GM12878 (cell line): ENCODE results near the gene CBLN1. TPM values are rescaled to one million over a fixed set of nuclear protein-coding genes. Genes with fewer than 3 reads are reported as not detected.

Experiments
- ATAC-seq: fragments of 200-7000 bp; cut with Tn5 transposase; 3 replicates; pipeline ENCODE4 v1.9.1; 2020; ENCODE audit warnings: mild to moderate bottlenecking, moderate library complexity
- BruUV-seq: library from RNA; stranded (reverse); fragments of 400-500 nt; replicated peaks from 2 replicates; lab custom pipeline; 2021; lab: Mats Ljungman, UMichigan
- CTCF ChIA-PET: fragments of 300-600 bp; sonication (Branson Sonifier 250); formaldehyde crosslinking; extraction: SDS; loops from one replicate; lab custom pipeline; 2021; ENCODE audit warnings: inconsistent platforms; lab: Yijun Ruan, JAX
- POLR2A ChIA-PET: fragments of 350-600 bp; formaldehyde crosslinking; extraction: SDS; loops from one replicate; lab custom pipeline; 2021; ENCODE audit warnings: inconsistent platforms; lab: Charles Lee
- RAD21 ChIA-PET: fragments of 300-600 bp; sonication (Branson Sonifier 250); formaldehyde crosslinking; loops from one replicate; lab custom pipeline; 2023; ENCODE audit warnings: antibody characterized with exemption; ENCODE audit not compliant: unreplicated experiment; lab: Charles Lee
- SMC1A ChIA-PET: fragments of 300-600 bp; sonication (Branson Sonifier 250); formaldehyde crosslinking; loops from one replicate; lab custom pipeline; 2023; ENCODE audit not compliant: unreplicated experiment, uncharacterized antibody; lab: Charles Lee
- DNase-seq: peaks from one replicate; pipeline ENCODE4 v3.0.0-alpha.2; 2011; ENCODE audit warnings: low read depth, low spot score
- FAIRE-seq: peaks from 3 replicates; lab custom pipeline; 2011; peaks lifted over from hg19 to GRCh38; lab: Jason Lieb, UNC
- H2AFZ ChIP-seq: 2 replicates; pipeline ENCODE4 v1.6.0; 2011; ENCODE audit warnings: low read depth, low read length, control low read depth; ENCODE audit not compliant: control insufficient read depth
- H3K27ac ChIP-seq: 2 replicates; pipeline ENCODE4 v1.5.1; 2011; ENCODE audit warnings: control low read depth; ENCODE audit not compliant: control insufficient read depth, insufficient read depth
- H3K27me3 ChIP-seq, 2 experiments: replicated peaks in 1 of 2; 2 replicates each; pipeline versions ENCODE4 v1.6.0 to v1.6.1; 2011; ENCODE audit warnings: low read length in 1 of 2; ENCODE audit not compliant: control insufficient read depth in 2 of 2, insufficient read depth in 2 of 2
- H3K36me3 ChIP-seq, 2 experiments: 2 replicates each; pipeline ENCODE4 v1.5.1; 2011; ENCODE audit warnings: low read length in 1 of 2; ENCODE audit not compliant: control insufficient read depth in 2 of 2, insufficient read depth in 2 of 2
- H3K4me1 ChIP-seq: 2 replicates; pipeline ENCODE4 v1.6.1; 2011; ENCODE audit warnings: mild to moderate bottlenecking, low read length, moderate library complexity, mixed read lengths; ENCODE audit not compliant: control insufficient read depth, insufficient read depth
- H3K4me2 ChIP-seq: 2 replicates; pipeline ENCODE4 v1.6.0; 2011; ENCODE audit warnings: control low read depth; ENCODE audit not compliant: control insufficient read depth, insufficient read depth
- H3K4me3 ChIP-seq: fragments of 200-600 bp; sonication (generic); 2 replicates; pipeline ENCODE4 v1.5.1; 2016
- H3K79me2 ChIP-seq: 2 replicates; pipeline ENCODE4 v1.6.0; 2011; ENCODE audit warnings: low read length; ENCODE audit not compliant: control insufficient read depth, insufficient read depth
- H3K9ac ChIP-seq: 2 replicates; pipeline ENCODE4 v1.8.0; 2011; ENCODE audit warnings: low read length, control low read depth, mixed read lengths; ENCODE audit not compliant: control insufficient read depth, insufficient read depth
- H3K9me3 ChIP-seq: replicated peaks from 3 replicates; pipeline ENCODE4 v1.5.1; 2011; ENCODE audit warnings: mild to moderate bottlenecking, low read length; ENCODE audit not compliant: control insufficient read depth, insufficient read depth
- H4K20me1 ChIP-seq: 2 replicates; pipeline ENCODE4 v1.6.0; 2011; ENCODE audit not compliant: control insufficient read depth, insufficient read depth
- ATF7 ChIP-seq: fragments of 450-650 bp; IDR thresholded peaks from 2 replicates; pipeline ENCODE4 v1.6.1; 2016; ENCODE audit warnings: low read depth, mild to moderate bottlenecking
- CREB1 ChIP-seq: IDR thresholded peaks from 2 replicates; pipeline ENCODE4 v1.6.1; 2012; ENCODE audit warnings: low read depth, mild to moderate bottlenecking, inconsistent platforms
- HCFC1 ChIP-seq: fragments of 150-350 bp; IDR thresholded peaks from 2 replicates; pipeline ENCODE4 v1.6.1; 2014; ENCODE audit warnings: low read length
- MXI1 ChIP-seq: fragments of 150-350 bp; IDR thresholded peaks from 2 replicates; pipeline ENCODE4 v1.6.1; 2011; ENCODE audit warnings: low read depth, mild to moderate bottlenecking, inconsistent platforms, low read length, improper control_type of control experiment
- SIN3A ChIP-seq: IDR thresholded peaks from 2 replicates; pipeline ENCODE4 v1.6.1; 2012; ENCODE audit warnings: low read depth, low read length, improper control_type of control experiment
- YBX1 ChIP-seq: fragments of 450-650 bp; IDR thresholded peaks from 2 replicates; pipeline ENCODE4 v1.6.1; 2016; ENCODE audit warnings: antibody characterized with exemption
- ZNF207 ChIP-seq: fragments of 450-650 bp; IDR thresholded peaks from 2 replicates; pipeline ENCODE4 v1.6.1; 2014; ENCODE audit warnings: antibody characterized with exemption, mild to moderate bottlenecking, borderline replicate concordance
- WGBS: methylation state at CpG from one replicate; pipeline ENCODE4 v1.1.6; 2016; ENCODE audit warnings: low lambda C conversion rate; ENCODE audit not compliant: insufficient replicate concordance, insufficient coverage; ENCODE audit errors: missing lambda C conversion rate; 5-methylcytosine and 5-hydroxymethylcytosine counted together
- in situ Hi-C: fragments of 300-500 bp; cut with MboI; formaldehyde crosslinking; loops from 9 replicates; pipeline ENCODE4 v1.14.3; 2018; ENCODE audit warnings: mixed read lengths
- intact Hi-C: fragments of 100-400 bp; cut with micrococcal nuclease; formaldehyde crosslinking; loops from one replicate; pipeline ENCODE4 v1.14.2; 2022; ENCODE audit not compliant: unreplicated experiment
- polyA plus RNA-seq, 11 experiments: library from polyadenylated mRNA; depleted of rRNA in 4 of 11; unstranded in 6 of 11; stranded (reverse) in 5 of 11; fragments of >200 nt; fragmentation: Nextera tagmentation in 4 of 11; fragmentation: Illumina TruSeq in 1 of 11; extraction: Ambion mirVana in 4 of 11; extraction: Trizol in 1 of 11; gene quantifications; 1 replicate in 1 of 11; 2 replicates in 10 of 11; pipeline versions ENCODE4 v1.2.1 to v1.2.3, GENCODE V29; 2011 to 2016; ENCODE audit warnings: inconsistent platforms in 2 of 11, missing spikeins in 2 of 11, low read depth in 1 of 11
- total RNA-seq, 4 experiments: library from RNA; depleted of rRNA in 3 of 4; stranded (reverse); fragments of >200 nt in 3 of 4; fragmentation: Illumina TruSeq in 1 of 4; extraction: Trizol in 1 of 4; gene quantifications; 2 replicates each; pipeline versions ENCODE4 v1.2.1 to v1.2.3, GENCODE V29; 2013 to 2021
- TF ChIP-seq, protein P1 (sequence below): fragments of 450-650 bp; IDR thresholded peaks from 2 replicates; pipeline ENCODE4 v1.6.1; 2017; ENCODE audit warnings: antibody characterized with exemption, mild to moderate bottlenecking, moderate library complexity

Gene CBLN1
- total and polyA plus RNA-seq, 10 of the 15 experiments (the other 5 are each of a cell fraction or from before 2014, with no cell fraction given): not detected

DNA sequence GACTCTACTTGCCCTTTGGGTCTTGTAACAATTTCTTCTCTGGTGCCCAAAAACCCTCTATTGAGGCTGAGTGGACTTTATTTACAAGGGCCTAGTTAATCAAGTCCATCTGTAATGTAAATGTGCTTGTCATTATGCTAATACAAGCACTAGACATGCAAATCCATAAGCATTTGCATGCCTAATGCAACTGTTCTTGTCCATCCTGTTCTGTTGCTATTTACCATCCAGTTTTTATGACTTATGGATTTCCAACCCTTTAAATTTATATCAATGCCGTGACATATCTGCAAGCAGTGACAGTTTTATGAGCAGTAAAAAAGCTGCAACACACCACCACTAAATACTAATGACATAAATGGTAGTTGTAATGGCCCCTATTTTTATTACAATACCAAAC lies 33.4 kb downstream of the CBLN1 start:
- ChIA-PET POLR2A (no interaction called here), CTCF (no interaction called here), RAD21 (no interaction called here), SMC1A (no interaction called here)
- Histone ChIP-seq H2AFZ (no peak overlapping the region), H3K79me2 (no peaks in the 10 kb centered on the region), H3K9ac (no peak overlapping the region), H3K27me3 (peaks cover 0 to 3% of the 10 kb centered on the region in 2 experiments; a peak in 2 of 4 replicates), H3K27ac (no peak overlapping the region), H3K4me3 (no peak overlapping the region), H3K9me3 (no peaks in the 10 kb centered on the region), H4K20me1 (no peaks in the 10 kb centered on the region), H3K36me3 (no peaks in the 10 kb centered on the region), H3K4me2 (no peak overlapping the region), H3K4me1 (no peaks in the 10 kb centered on the region)
- 4% methylated on average over 1 of the region's 1 CpG for WGBS
- DNase-seq (no peak), FAIRE-seq (no peak), ATAC-seq (no peak)
- BruUV-seq: no TSS peak
- TF ChIP-seq, protein P1, sequence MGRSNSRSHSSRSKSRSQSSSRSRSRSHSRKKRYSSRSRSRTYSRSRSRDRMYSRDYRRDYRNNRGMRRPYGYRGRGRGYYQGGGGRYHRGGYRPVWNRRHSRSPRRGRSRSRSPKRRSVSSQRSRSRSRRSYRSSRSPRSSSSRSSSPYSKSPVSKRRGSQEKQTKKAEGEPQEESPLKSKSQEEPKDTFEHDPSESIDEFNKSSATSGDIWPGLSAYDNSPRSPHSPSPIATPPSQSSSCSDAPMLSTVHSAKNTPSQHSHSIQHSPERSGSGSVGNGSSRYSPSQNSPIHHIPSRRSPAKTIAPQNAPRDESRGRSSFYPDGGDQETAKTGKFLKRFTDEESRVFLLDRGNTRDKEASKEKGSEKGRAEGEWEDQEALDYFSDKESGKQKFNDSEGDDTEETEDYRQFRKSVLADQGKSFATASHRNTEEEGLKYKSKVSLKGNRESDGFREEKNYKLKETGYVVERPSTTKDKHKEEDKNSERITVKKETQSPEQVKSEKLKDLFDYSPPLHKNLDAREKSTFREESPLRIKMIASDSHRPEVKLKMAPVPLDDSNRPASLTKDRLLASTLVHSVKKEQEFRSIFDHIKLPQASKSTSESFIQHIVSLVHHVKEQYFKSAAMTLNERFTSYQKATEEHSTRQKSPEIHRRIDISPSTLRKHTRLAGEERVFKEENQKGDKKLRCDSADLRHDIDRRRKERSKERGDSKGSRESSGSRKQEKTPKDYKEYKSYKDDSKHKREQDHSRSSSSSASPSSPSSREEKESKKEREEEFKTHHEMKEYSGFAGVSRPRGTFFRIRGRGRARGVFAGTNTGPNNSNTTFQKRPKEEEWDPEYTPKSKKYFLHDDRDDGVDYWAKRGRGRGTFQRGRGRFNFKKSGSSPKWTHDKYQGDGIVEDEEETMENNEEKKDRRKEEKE: no peak
- TF ChIP-seq MXI1 (no peak), YBX1 (no peak), SIN3A (no peak), ZNF207 (no peak), ATF7 (no peak), HCFC1 (no peak), CREB1 (no peak)
- in situ Hi-C loops (no loop called here), intact Hi-C loops (no loop called here)
